ACC112 (cell line): Measurements from ENCODE around the gene PITRM1.
A peak's percentile ranks its signal among the peaks of the same experiment; 100 is the strongest.
"Not testable (repeated sequence)": the region's sequence is repeated elsewhere in the genome, so short reads cannot be mapped to it uniquely, and the experiment has no call there.

Source experiments
- H2AFZ ChIP-seq: fragments of 200-600 bp; sonication (generic); one replicate; pipeline ENCODE4 v1.6.0; 2017; ENCODE audit warnings: antibody characterized with exemption, low read length; ENCODE audit not compliant: unreplicated experiment
- H3K27ac ChIP-seq: fragments of 200-600 bp; sonication (generic); 2 replicates; pipeline ENCODE4 v1.5.1; 2014; ENCODE audit warnings: low read depth, mild to moderate bottlenecking, antibody characterized with exemption, low read length, moderate library complexity
- H3K27me3 ChIP-seq: fragments of 200-600 bp; sonication (generic); 2 replicates; pipeline ENCODE4 v1.6.1; 2014; ENCODE audit warnings: mild to moderate bottlenecking, antibody characterized with exemption, low read length, moderate library complexity, mixed read lengths; ENCODE audit not compliant: insufficient read depth
- H3K36me3 ChIP-seq: fragments of 200-600 bp; sonication (generic); 2 replicates; pipeline ENCODE4 v1.6.1; 2016; ENCODE audit warnings: mild to moderate bottlenecking, antibody characterized with exemption, low read length, moderate library complexity, mixed read lengths; ENCODE audit not compliant: insufficient read depth
- H3K4me1 ChIP-seq: fragments of 200-600 bp; sonication (generic); one replicate; pipeline ENCODE4 v1.6.1; 2016; ENCODE audit warnings: low read length, mixed read lengths; ENCODE audit not compliant: insufficient read depth, unreplicated experiment, control insufficient read depth
- H3K4me3 ChIP-seq: fragments of 200-600 bp; sonication (generic); 2 replicates; pipeline ENCODE4 v1.5.1; 2014; ENCODE audit warnings: mild to moderate bottlenecking, low read depth, low read length
- H3K79me2 ChIP-seq: fragments of 200-600 bp; sonication (generic); one replicate; pipeline ENCODE4 v1.6.0; 2016; ENCODE audit warnings: low read length; ENCODE audit not compliant: control insufficient read depth, unreplicated experiment, insufficient read depth

The PITRM1 gene

GRCh38 chr10:3108575-3109105 is 63.9 kb downstream of the PITRM1 start:
- peaks cover 62% of the 10 kb centered on the region for H3K36me3 ChIP-seq
- no peak overlapping the region for H2AFZ ChIP-seq
- H3K4me1 ChIP-seq: peaks cover 27% of the 10 kb centered on the region
- peaks cover 38% of the 10 kb centered on the region for H3K79me2 ChIP-seq
- H3K27ac ChIP-seq: peak overlapping the region; percentile 100
- H3K4me3 ChIP-seq: no peak overlapping the region
- no peaks in the 10 kb centered on the region for H3K27me3 ChIP-seq

GRCh38 chr10:3108033-3108432 is 64.5 kb downstream of the PITRM1 start:
- Histone ChIP-seq H3K79me2 (peaks cover 34% of the 10 kb centered on the region), H3K4me3 (peak overlapping the region; percentile 44), H2AFZ (no peak overlapping the region), H3K27me3 (no peaks in the 10 kb centered on the region), H3K36me3 (peaks cover 62% of the 10 kb centered on the region), H3K4me1 (peaks cover 31% of the 10 kb centered on the region), H3K27ac (peak overlapping the region; percentile 100)

GRCh38 chr10:3107426-3107961 is 65.1 kb downstream of the PITRM1 start:
- Histone ChIP-seq H2AFZ (no peak overlapping the region), H3K4me1 (peaks cover 36% of the 10 kb centered on the region), H3K79me2 (peaks cover 34% of the 10 kb centered on the region), H3K27me3 (no peaks in the 10 kb centered on the region), H3K4me3 (peak overlapping the region; percentile 44), H3K36me3 (peaks cover 65% of the 10 kb centered on the region), H3K27ac (peak overlapping the region; percentile 100)

- peaks cover 34% of the 10 kb centered on the region for H3K79me2 ChIP-seq
- peak overlapping the region; percentile 39; the same call in 1 of the 2 replicates for H3K4me3 ChIP-seq
- peaks cover 33% of the 10 kb centered on the region for H3K4me1 ChIP-seq
- no peak overlapping the region for H2AFZ ChIP-seq
- peaks cover 60% of the 10 kb centered on the region for H3K36me3 ChIP-seq
- H3K27ac ChIP-seq: peak overlapping the region; percentile 100
- H3K27me3 ChIP-seq: no peaks in the 10 kb centered on the region
These were observed 65.6 kb downstream of the PITRM1 start for GRCh38 chr10:3106928-3107425.

- Histone ChIP-seq H3K79me2 (peaks cover 36% of the 10 kb centered on the region), H3K4me1 (peaks cover 31% of the 10 kb centered on the region), H3K27ac (peak overlapping the region; percentile 91), H3K36me3 (peaks cover 58% of the 10 kb centered on the region)
- H3K4me3 ChIP-seq, H3K27me3 ChIP-seq, H2AFZ ChIP-seq: not testable (repeated sequence)
These were observed 66.3 kb downstream of the PITRM1 start for GRCh38 chr10:3106328-3106727.

- H3K79me2 ChIP-seq: peaks cover 36% of the 10 kb centered on the region
- H3K27ac ChIP-seq: peak overlapping the region; percentile 91
- no peak overlapping the region for H3K4me3 ChIP-seq
- H3K4me1 ChIP-seq: peaks cover 31% of the 10 kb centered on the region
- H2AFZ ChIP-seq: no peak overlapping the region
- peaks cover 58% of the 10 kb centered on the region for H3K36me3 ChIP-seq
- no peaks in the 10 kb centered on the region for H3K27me3 ChIP-seq
These were observed 66.7 kb downstream of the PITRM1 start for GRCh38 chr10:3105905-3106304.

GRCh38 chr10:3105166-3105565 is 67.4 kb downstream of the PITRM1 start:
- Histone ChIP-seq H3K79me2 (peaks cover 38% of the 10 kb centered on the region), H3K4me3 (no peak overlapping the region), H3K36me3 (peaks cover 60% of the 10 kb centered on the region; the same call in 1 of the 2 replicates), H2AFZ (no peak overlapping the region), H3K27me3 (no peaks in the 10 kb centered on the region), H3K4me1 (peaks cover 31% of the 10 kb centered on the region), H3K27ac (peak overlapping the region; percentile 91)

- no peak overlapping the region for H3K4me3 ChIP-seq
- H3K27ac ChIP-seq: peak overlapping the region; percentile 91
- H3K27me3 ChIP-seq: no peaks in the 10 kb centered on the region
- peaks cover 42% of the 10 kb centered on the region for H3K79me2 ChIP-seq
- H3K4me1 ChIP-seq: peaks cover 38% of the 10 kb centered on the region
- H2AFZ ChIP-seq: no peak overlapping the region
- peaks cover 62% of the 10 kb centered on the region; the same call in 1 of the 2 replicates for H3K36me3 ChIP-seq
These were observed 68.2 kb downstream of the PITRM1 start for GRCh38 chr10:3104251-3104918.

GRCh38 chr10:3103646-3104045 is 68.9 kb downstream of the PITRM1 start:
- Histone ChIP-seq H3K4me1 (peaks cover 38% of the 10 kb centered on the region), H3K36me3 (peaks cover 54% of the 10 kb centered on the region; the same call in 1 of the 2 replicates), H2AFZ (no peak overlapping the region), H3K4me3 (no peak overlapping the region), H3K27ac (peak overlapping the region; percentile 91), H3K79me2 (peaks cover 41% of the 10 kb centered on the region), H3K27me3 (no peaks in the 10 kb centered on the region)

- no peaks in the 10 kb centered on the region for H3K27me3 ChIP-seq
- peak overlapping the region; percentile 91 for H3K27ac ChIP-seq
- H3K36me3 ChIP-seq: peaks cover 47% of the 10 kb centered on the region; the same call in 1 of the 2 replicates
- H3K4me3 ChIP-seq: no peak overlapping the region
- peaks cover 37% of the 10 kb centered on the region for H3K4me1 ChIP-seq
- peaks cover 44% of the 10 kb centered on the region for H3K79me2 ChIP-seq
- H2AFZ ChIP-seq: no peak overlapping the region
These were observed 69.7 kb downstream of the PITRM1 start for GRCh38 chr10:3102720-3103427.
